IPS DF 4.7 (cell line): ENCODE measurements around the gene COPG1.
A peak's percentile ranks its signal among the peaks of the same experiment; 100 is the strongest.

Experiments
- DNase-seq: peaks from one replicate; pipeline ENCODE4 v3.0.0-alpha.2; 2013; ENCODE audit warnings: low spot score; ENCODE audit errors: extremely low read depth

COPG1 gene

GRCh38 chr3:129278966-129279906, 29.8 kb downstream of the COPG1 start:
- DNase-seq, result no peak

GRCh38 chr3:129280183-129280582, 30.8 kb downstream of the COPG1 start:
- DNase-seq, result no peak

- DNase-seq, result no peak
Observed at GRCh38 chr3:129281726-129282125, 32.3 kb downstream of the COPG1 start.

GRCh38 chr3:129282727-129283327, 33.4 kb downstream of the COPG1 start:
- DNase-seq, result no peak

GRCh38 chr3:129286081-129286480, 36.7 kb downstream of the COPG1 start:
- no peak for DNase-seq

GRCh38 chr3:129288446-129288845, 39.0 kb downstream of the COPG1 start:
- DNase-seq, result no peak

- no peak for DNase-seq
Observed at GRCh38 chr3:129289201-129289921, 40.0 kb downstream of the COPG1 start.

GRCh38 chr3:129291236-129291886, 42.0 kb downstream of the COPG1 start:
- no peak for DNase-seq

GRCh38 chr3:129295286-129295685, 45.9 kb downstream of the COPG1 start:
- no peak for DNase-seq

GRCh38 chr3:129304146-129304961, 54.9 kb downstream of the COPG1 start:
- no peak for DNase-seq

GRCh38 chr3:129304962-129305222, 55.5 kb downstream of the COPG1 start:
- no peak for DNase-seq

- DNase-seq, result peak; percentile 98
Observed at GRCh38 chr3:129305592-129306091, 56.2 kb downstream of the COPG1 start.

GRCh38 chr3:129308636-129309035, 59.2 kb downstream of the COPG1 start:
- DNase-seq, result no peak

- DNase-seq, result no peak
Observed at GRCh38 chr3:129310111-129311011, 61.0 kb downstream of the COPG1 start.

- no peak for DNase-seq
Observed at GRCh38 chr3:129311054-129311902, 61.9 kb downstream of the COPG1 start.

- no peak for DNase-seq
Observed at GRCh38 chr3:129312021-129312639, 62.7 kb downstream of the COPG1 start.

- no peak for DNase-seq
Observed at GRCh38 chr3:129312671-129313414, 63.4 kb downstream of the COPG1 start.

- no peak for DNase-seq
Observed at GRCh38 chr3:129313415-129313664, 63.9 kb downstream of the COPG1 start.
